ENCODE measurements around the gene CATSPERE. TPM values are rescaled to one million over a fixed set of nuclear protein-coding genes. Genes with fewer than 3 reads are reported as not detected.
"Not testable (repeated sequence)": the region's sequence is repeated elsewhere in the genome, so short reads cannot be mapped to it uniquely, and the experiment has no call there.

The CATSPERE gene
- total and polyA plus RNA-seq, 4 donors: 0.18 to 2.2 (median 1.3) TPM

DNA sequence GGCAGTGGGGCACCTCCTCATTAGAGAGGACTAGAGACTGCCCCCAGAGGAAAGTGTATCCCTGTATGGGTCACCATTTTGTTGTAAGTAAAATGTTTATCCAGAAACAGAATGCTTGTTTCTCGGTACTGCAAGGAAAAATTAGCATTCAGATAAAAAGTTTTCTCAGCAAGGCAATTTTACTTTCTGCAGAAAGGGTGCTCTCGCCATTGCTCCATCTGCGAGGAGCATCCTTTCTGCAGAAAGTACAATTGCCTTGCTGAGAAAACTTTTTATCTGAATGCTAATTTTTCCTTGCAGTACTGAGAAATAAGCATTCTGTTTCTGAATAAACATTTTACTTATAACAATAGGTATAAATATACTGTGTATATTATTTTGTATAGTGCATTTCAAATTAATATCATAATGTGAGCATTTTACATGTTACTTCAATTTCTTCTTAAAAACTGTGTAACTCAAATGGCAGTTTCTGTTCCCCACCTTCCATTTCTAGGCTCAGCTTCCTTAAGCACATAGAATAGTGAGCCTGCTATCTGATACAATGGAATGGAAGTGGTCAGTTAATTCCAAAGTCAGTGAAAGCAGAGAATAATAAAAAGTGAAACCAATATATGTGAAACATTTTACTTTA is 115.3 kb downstream of the CATSPERE start:
- intact Hi-C loops (cut with DNase I): no loop called here
- 96 to 97% methylated on average over 3 of the region's 3 CpGs for WGBS, 2 donors
- H3K9me3 ChIP-seq (ENCODE audit: control insufficient read depth, low read length): peaks cover 18% of the 10 kb centered on the region

DNA sequence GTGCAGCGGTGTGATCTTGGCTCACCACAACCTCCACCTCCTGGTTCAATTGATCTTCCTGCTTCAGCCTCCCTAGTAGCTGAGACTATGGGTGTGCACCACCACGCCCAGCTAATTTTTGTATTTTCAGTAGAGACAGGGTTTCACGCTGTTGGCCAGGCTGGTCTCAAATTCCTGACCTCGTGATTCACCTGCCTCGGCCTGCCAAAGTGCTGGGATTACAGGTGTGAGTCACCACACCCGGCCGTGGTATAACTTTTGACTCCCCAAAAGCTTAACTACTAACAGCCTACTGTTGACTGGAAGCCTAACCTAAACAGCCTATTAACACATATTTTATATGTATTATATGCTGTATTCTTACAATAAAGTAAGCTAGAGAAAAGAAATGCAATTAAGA is 117.1 kb downstream of the CATSPERE start:
- H3K27ac ChIP-seq (ENCODE audit: low read depth in 1 of 2, low read length in 2 of 2); H3K36me3 ChIP-seq (ENCODE audit: control insufficient read depth in 1 of 2, insufficient read depth in 2 of 2, low read length in 1 of 2); H3K27me3 ChIP-seq (ENCODE audit: control insufficient read depth in 1 of 2, insufficient read depth in 2 of 2, low read length in 1 of 2); H3K4me1 ChIP-seq (ENCODE audit: control insufficient read depth in 1 of 2, insufficient read depth in 2 of 2, low read length in 2 of 2); DNase-seq; ATAC-seq (ENCODE audit: low FRiP score); intact Hi-C loops (cut with DNase I); H3K4me3 ChIP-seq (ENCODE audit: low read length in 2 of 2): not testable (repeated sequence)
- peaks cover 18% of the 10 kb centered on the region for H3K9me3 ChIP-seq (ENCODE audit: control insufficient read depth, low read length)
- WGBS, 2 donors: 94 to 95% methylated on average over 7 of the region's 7 CpGs

More for the DNA sequence above, 115.3 kb downstream of the CATSPERE start:
- no peaks in the 10 kb centered on the region for H3K4me1 ChIP-seq (ENCODE audit: control insufficient read depth in 1 of 2, insufficient read depth in 2 of 2, low read length in 2 of 2)
- H3K4me3 ChIP-seq (ENCODE audit: low read length in 2 of 2): no peak overlapping the region
- no peak overlapping the region for H3K27ac ChIP-seq (ENCODE audit: low read depth in 1 of 2, low read length in 2 of 2)
- no peaks in the 10 kb centered on the region for H3K27me3 ChIP-seq (ENCODE audit: control insufficient read depth in 1 of 2, insufficient read depth in 2 of 2, low read length in 1 of 2)
- peaks cover 0 to 2% of the 10 kb centered on the region in 2 donors for H3K36me3 ChIP-seq (ENCODE audit: control insufficient read depth in 1 of 2, insufficient read depth in 2 of 2, low read length in 1 of 2)
- no peak for DNase-seq
- ATAC-seq (ENCODE audit: low FRiP score): no peak

DNA sequence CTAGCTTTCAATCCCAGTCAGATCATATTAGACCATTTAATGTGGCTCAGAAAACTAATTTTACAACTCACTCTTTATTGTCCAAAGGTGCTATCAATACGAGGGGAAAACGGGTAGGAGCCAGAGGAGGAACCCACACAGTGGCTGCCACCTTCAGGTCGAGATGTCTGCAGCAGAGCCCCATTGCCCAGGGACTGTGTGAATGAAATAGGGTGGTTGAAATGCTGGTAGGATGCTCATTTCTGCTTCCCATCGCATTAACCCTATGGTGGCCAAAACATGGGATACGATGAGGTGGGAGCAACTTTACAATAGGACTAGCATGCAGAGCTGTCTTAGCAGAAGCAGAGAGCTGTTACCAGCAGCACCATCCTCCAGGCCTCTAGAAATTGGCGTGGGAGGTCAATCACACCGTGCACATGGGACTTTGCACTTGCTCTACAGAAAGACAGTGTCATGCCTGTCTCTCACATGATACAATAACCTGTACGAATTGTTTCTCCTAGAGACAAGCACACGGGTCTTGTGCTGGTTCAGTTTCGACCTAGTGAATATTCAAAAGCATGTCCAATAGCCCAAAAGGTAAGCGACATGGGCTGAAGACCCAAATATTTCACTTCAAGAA is 122.4 kb downstream of the CATSPERE start:
- peaks cover 0 to 2% of the 10 kb centered on the region in 2 donors for H3K36me3 ChIP-seq (ENCODE audit: control insufficient read depth in 1 of 2, insufficient read depth in 2 of 2, low read length in 1 of 2)
- intact Hi-C loops (cut with DNase I): no loop called here
- 80 to 84% methylated on average over 11 of the region's 11 CpGs for WGBS, 2 donors

DNA sequence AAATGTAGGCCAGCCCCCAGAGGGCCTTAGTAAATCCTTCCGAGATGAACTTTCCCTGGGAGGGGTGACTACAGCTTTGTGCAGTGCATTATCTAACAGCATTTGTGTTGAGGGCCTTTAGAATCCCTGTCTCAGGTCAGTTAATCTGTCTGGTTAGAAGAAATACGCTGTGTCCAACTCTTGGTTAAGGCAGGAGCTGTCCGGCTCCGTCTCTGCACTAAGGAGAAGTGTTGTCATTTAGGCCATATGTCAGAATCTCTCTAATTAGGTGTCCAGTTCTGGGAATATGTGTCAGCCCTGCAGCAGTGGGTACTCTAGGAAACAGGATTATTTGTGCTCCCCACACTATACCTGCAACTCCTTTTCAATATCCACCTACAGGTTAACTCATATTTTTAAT is 124.8 kb downstream of the CATSPERE start:
- H3K4me3 ChIP-seq (ENCODE audit: low read length in 2 of 2): no peak overlapping the region
- no peak overlapping the region for H3K27ac ChIP-seq (ENCODE audit: low read depth in 1 of 2, low read length in 2 of 2)
- DNase-seq (no peak), ATAC-seq (ENCODE audit: low FRiP score) (no peak)
- no peaks in the 10 kb centered on the region for H3K4me1 ChIP-seq (ENCODE audit: control insufficient read depth in 1 of 2, insufficient read depth in 2 of 2, low read length in 2 of 2)
- peaks cover 1% of the 10 kb centered on the region for H3K9me3 ChIP-seq (ENCODE audit: control insufficient read depth, low read length)
- peaks cover 0 to 2% of the 10 kb centered on the region in 2 donors for H3K36me3 ChIP-seq (ENCODE audit: control insufficient read depth in 1 of 2, insufficient read depth in 2 of 2, low read length in 1 of 2)
- 89 to 94% methylated on average over 4 of the region's 4 CpGs for WGBS, 2 donors
- intact Hi-C loops (cut with DNase I): no loop called here
- H3K27me3 ChIP-seq (ENCODE audit: control insufficient read depth in 1 of 2, insufficient read depth in 2 of 2, low read length in 1 of 2): no peaks in the 10 kb centered on the region

More for the DNA sequence above, 122.4 kb downstream of the CATSPERE start:
- DNase-seq (no peak), ATAC-seq (ENCODE audit: low FRiP score) (no peak)
- H3K27ac ChIP-seq (ENCODE audit: low read depth in 1 of 2, low read length in 2 of 2): no peak overlapping the region
- no peak overlapping the region for H3K4me3 ChIP-seq (ENCODE audit: low read length in 2 of 2)
- H3K4me1 ChIP-seq (ENCODE audit: control insufficient read depth in 1 of 2, insufficient read depth in 2 of 2, low read length in 2 of 2): no peaks in the 10 kb centered on the region
- peaks cover 1% of the 10 kb centered on the region for H3K9me3 ChIP-seq (ENCODE audit: control insufficient read depth, low read length)
- H3K27me3 ChIP-seq (ENCODE audit: control insufficient read depth in 1 of 2, insufficient read depth in 2 of 2, low read length in 1 of 2): no peaks in the 10 kb centered on the region

DNA sequence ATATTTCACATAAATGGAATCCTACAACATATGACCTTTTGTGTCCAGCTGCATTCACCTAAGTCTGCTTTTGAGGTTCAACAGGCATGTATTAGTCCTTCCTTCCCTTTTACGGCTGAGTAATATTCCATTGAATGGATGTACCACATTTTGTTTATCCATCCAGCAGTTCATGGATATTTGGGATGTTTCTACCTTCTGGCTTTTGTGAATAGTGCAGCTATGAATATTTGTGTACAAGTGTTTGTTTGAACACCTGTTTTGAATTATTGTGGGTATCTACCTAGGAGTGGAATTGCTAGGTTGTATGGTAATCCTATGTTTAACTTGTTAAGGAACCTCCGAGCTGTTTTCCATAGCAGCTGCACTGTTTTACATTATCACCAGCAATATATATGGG is 129.6 kb downstream of the CATSPERE start:
- intact Hi-C loops (cut with DNase I): no loop called here

DNA sequence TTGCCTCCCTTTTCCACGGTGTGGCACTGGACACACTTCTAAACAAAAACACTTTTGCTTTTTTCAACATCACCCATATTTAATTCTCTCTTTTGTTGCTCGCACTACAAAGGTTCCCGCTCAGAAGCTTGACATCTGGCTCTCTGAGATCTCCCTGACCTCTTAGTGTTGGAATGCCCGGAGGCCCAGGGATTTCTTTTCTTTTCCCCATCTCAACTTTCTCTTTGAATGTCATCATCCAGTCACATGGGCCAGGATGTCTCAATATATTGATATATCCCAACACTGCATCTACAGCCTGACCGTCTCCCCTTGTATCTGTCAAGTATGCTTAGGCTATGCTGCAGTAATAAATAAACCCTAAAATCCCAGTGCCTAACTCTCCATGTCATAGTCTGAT is 137.5 kb downstream of the CATSPERE start:
- DNase-seq (no peak), ATAC-seq (ENCODE audit: low FRiP score) (no peak)
- H3K27me3 ChIP-seq (ENCODE audit: control insufficient read depth in 1 of 2, insufficient read depth in 2 of 2, low read length in 1 of 2): no peaks in the 10 kb centered on the region
- H3K9me3 ChIP-seq (ENCODE audit: control insufficient read depth, low read length): no peaks in the 10 kb centered on the region
- no peak overlapping the region for H3K27ac ChIP-seq (ENCODE audit: low read depth in 1 of 2, low read length in 2 of 2)
- H3K4me1 ChIP-seq (ENCODE audit: control insufficient read depth in 1 of 2, insufficient read depth in 2 of 2, low read length in 2 of 2): no peaks in the 10 kb centered on the region
- 92 to 93% methylated on average over 5 of the region's 5 CpGs for WGBS, 2 donors
- no peaks in the 10 kb centered on the region for H3K36me3 ChIP-seq (ENCODE audit: control insufficient read depth in 1 of 2, insufficient read depth in 2 of 2, low read length in 1 of 2)
- intact Hi-C loops (cut with DNase I): no loop called here
- H3K4me3 ChIP-seq (ENCODE audit: low read length in 2 of 2): no peak overlapping the region

More for the DNA sequence above, 129.6 kb downstream of the CATSPERE start:
- H3K36me3 ChIP-seq (ENCODE audit: control insufficient read depth in 1 of 2, insufficient read depth in 2 of 2, low read length in 1 of 2): no peaks in the 10 kb centered on the region
- no peaks in the 10 kb centered on the region for H3K9me3 ChIP-seq (ENCODE audit: control insufficient read depth, low read length)
- H3K27ac ChIP-seq (ENCODE audit: low read depth in 1 of 2, low read length in 2 of 2): no peak overlapping the region
- ATAC-seq (ENCODE audit: low FRiP score) (no peak), DNase-seq (no peak)
- no peak overlapping the region for H3K4me3 ChIP-seq (ENCODE audit: low read length in 2 of 2)
- 94 to 96% methylated on average over 2 of the region's 2 CpGs for WGBS, 2 donors
- no peaks in the 10 kb centered on the region for H3K27me3 ChIP-seq (ENCODE audit: control insufficient read depth in 1 of 2, insufficient read depth in 2 of 2, low read length in 1 of 2)
- H3K4me1 ChIP-seq (ENCODE audit: control insufficient read depth in 1 of 2, insufficient read depth in 2 of 2, low read length in 2 of 2): no peaks in the 10 kb centered on the region

DNA sequence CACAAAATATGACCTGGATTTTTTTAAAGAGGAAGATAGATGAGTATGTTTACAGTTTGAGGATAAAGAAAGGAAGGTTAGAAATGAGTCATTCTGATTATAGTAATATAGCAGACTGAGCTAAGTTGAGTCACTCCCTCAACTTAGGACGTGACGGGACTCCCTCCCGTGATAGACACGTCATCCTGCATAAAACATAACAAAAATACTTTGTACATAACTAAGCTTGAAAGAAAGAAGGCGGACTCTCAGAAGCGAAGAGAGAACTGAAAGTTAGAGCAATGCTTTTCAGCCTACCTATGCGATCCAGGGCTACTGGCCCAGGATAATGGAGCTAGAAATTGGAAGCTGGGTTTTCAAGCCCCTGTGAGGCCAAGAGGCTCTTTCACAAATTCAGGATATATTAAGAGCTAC is 138.9 kb downstream of the CATSPERE start:
- intact Hi-C loops (cut with DNase I): loop anchor here (5.0 kb wide), 1 partner anchor 442 kb away; no protein-coding TSS in a partner anchor
- no peaks in the 10 kb centered on the region for H3K36me3 ChIP-seq (ENCODE audit: control insufficient read depth in 1 of 2, insufficient read depth in 2 of 2, low read length in 1 of 2)
- H3K27me3 ChIP-seq (ENCODE audit: control insufficient read depth in 1 of 2, insufficient read depth in 2 of 2, low read length in 1 of 2): no peaks in the 10 kb centered on the region
- peak; percentile 63 for ATAC-seq (ENCODE audit: low FRiP score)
- WGBS, 2 donors: 20 to 24% methylated on average over 7 of the region's 7 CpGs
- DNase-seq: peak; percentile 67 to 73
- H3K27ac ChIP-seq (ENCODE audit: low read depth in 1 of 2, low read length in 2 of 2): no peak overlapping the region
- no peak overlapping the region for H3K4me3 ChIP-seq (ENCODE audit: low read length in 2 of 2)
- no peaks in the 10 kb centered on the region for H3K4me1 ChIP-seq (ENCODE audit: control insufficient read depth in 1 of 2, insufficient read depth in 2 of 2, low read length in 2 of 2)
- no peaks in the 10 kb centered on the region for H3K9me3 ChIP-seq (ENCODE audit: control insufficient read depth, low read length)

DNA sequence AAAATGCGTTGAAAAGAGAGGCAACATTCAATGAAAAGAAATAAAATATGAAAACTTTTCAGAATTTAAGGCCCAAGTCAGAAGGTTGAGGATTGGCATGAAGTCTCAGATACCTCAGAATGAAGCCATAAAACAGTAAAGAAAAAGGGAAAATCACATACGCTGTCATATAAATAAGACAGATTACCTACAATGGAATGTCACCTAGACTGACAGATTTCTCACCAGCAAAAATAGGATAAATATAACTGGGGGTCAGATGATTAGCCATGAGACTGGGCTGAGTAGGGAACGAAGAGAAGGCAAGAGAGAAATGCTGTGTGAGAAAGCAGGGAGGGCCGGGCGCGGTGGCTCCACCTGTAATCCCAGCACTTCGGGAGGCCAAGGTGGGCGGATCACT is 140.3 kb downstream of the CATSPERE start:
- DNase-seq (no peak), ATAC-seq (ENCODE audit: low FRiP score) (no peak)
- Histone ChIP-seq H3K9me3 (ENCODE audit: control insufficient read depth, low read length) (no peaks in the 10 kb centered on the region), H3K27ac (ENCODE audit: low read depth in 1 of 2, low read length in 2 of 2) (no peak overlapping the region), H3K4me3 (ENCODE audit: low read length in 2 of 2) (no peak overlapping the region), H3K4me1 (ENCODE audit: control insufficient read depth in 1 of 2, insufficient read depth in 2 of 2, low read length in 2 of 2) (no peaks in the 10 kb centered on the region), H3K36me3 (ENCODE audit: control insufficient read depth in 1 of 2, insufficient read depth in 2 of 2, low read length in 1 of 2) (no peaks in the 10 kb centered on the region), H3K27me3 (ENCODE audit: control insufficient read depth in 1 of 2, insufficient read depth in 2 of 2, low read length in 1 of 2) (no peaks in the 10 kb centered on the region)
- intact Hi-C loops (cut with DNase I): loop anchor here (5.0 kb wide), 1 partner anchor 441 kb away; no protein-coding TSS in a partner anchor
- 82 to 83% methylated on average over 8 of the region's 8 CpGs for WGBS, 2 donors

DNA sequence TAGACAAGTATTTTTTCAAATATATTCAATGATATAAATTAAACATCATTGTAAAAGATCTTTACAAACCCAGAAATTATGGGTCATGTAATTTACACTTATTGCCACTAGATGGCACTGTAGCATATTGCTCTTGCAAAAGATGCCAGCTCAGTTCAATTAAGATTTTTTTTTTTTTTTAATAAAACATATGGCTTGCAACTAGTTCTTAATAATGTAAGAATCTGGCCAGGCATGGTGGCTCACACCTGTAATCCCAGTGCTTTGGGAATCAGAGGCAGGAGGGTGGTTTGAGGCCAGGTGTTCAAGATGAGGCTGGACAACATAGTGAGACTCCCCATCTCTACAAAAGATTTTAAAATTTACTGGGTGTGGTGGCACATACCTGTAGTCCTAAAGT is 142.4 kb downstream of the CATSPERE start:
- Histone ChIP-seq H3K9me3 (ENCODE audit: control insufficient read depth, low read length) (no peaks in the 10 kb centered on the region), H3K4me1 (ENCODE audit: control insufficient read depth in 1 of 2, insufficient read depth in 2 of 2, low read length in 2 of 2) (no peaks in the 10 kb centered on the region), H3K4me3 (ENCODE audit: low read length in 2 of 2) (no peak overlapping the region), H3K36me3 (ENCODE audit: control insufficient read depth in 1 of 2, insufficient read depth in 2 of 2, low read length in 1 of 2) (no peaks in the 10 kb centered on the region), H3K27ac (ENCODE audit: low read depth in 1 of 2, low read length in 2 of 2) (no peak overlapping the region), H3K27me3 (ENCODE audit: control insufficient read depth in 1 of 2, insufficient read depth in 2 of 2, low read length in 1 of 2) (no peaks in the 10 kb centered on the region)
- intact Hi-C loops (cut with DNase I): loop anchor here (2.0 to 5.0 kb wide), 2 partner anchors 193 to 439 kb away; no protein-coding TSS in a partner anchor
- ATAC-seq (ENCODE audit: low FRiP score) (no peak), DNase-seq (no peak)

Data from aorta (tissue), 5 donors.